HG02763 (cell line): ENCODE measurements around the gene SMIM45.

Experiments
- ATAC-seq: cut with Tn5 transposase; IDR thresholded peaks from one replicate; pipeline ENCODE4 v1.9.1; 2021; ENCODE audit warnings: mild to moderate bottlenecking, moderate library complexity; ENCODE audit not compliant: unreplicated experiment

SMIM45 gene

DNA sequence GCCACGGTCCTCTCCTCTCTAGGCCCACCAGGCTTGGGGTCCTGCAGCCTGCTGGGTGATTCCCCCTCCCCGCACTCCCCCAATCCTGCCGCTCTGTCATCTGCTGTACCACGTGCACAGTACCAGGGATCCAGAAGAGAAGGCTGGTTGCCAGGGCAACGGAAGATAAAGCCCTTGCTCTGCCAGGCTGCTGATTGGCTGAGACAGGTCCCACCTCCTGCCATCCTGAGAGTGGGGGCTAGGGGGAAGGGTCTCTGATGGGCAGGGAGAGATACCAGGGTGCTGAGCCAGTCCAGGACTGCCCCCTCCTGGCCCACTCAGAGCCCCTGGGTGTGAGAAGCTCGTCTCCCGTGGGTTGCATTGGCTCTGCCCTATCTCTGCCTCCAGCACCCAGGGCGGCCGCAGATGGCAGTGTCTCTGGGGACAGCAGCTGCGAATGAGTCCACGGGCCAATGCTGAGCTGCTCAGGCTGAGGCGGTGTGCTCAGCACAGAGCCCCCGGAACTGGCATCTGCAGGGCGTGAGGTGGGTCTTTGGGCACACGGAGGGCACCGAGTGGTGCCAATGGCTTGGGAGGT is at the start of gene SMIM45:
Gene SMIM45 (plus strand): TSS at position 253 of the 577 bp plus-strand sequence.
- ATAC-seq: no peak

DNA sequence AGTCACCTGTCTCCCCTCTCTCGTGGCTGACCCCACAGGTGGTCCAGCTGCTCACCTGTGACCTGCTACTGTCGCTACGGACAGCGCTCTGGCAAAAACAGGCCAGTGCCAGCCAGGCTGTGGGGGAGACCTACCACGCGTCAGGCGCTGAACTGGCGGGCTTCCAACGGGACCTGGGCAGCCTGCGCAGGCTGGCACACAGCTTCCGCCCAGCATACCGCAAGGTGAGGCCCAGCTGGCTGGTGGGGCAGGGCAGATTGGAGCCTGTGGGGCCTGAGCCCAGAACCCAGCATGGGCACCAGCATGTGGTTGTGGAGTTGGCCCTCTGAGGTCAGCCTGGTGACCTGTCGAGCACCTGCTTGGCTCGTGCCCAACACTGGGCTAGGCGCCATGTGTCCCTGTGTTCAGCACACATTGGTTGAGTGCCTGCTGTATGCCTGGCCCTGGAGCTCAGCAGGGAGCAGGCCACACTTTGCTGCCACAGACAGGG is 49.0 kb upstream of the SMIM45 start:
- ATAC-seq: no peak

DNA sequence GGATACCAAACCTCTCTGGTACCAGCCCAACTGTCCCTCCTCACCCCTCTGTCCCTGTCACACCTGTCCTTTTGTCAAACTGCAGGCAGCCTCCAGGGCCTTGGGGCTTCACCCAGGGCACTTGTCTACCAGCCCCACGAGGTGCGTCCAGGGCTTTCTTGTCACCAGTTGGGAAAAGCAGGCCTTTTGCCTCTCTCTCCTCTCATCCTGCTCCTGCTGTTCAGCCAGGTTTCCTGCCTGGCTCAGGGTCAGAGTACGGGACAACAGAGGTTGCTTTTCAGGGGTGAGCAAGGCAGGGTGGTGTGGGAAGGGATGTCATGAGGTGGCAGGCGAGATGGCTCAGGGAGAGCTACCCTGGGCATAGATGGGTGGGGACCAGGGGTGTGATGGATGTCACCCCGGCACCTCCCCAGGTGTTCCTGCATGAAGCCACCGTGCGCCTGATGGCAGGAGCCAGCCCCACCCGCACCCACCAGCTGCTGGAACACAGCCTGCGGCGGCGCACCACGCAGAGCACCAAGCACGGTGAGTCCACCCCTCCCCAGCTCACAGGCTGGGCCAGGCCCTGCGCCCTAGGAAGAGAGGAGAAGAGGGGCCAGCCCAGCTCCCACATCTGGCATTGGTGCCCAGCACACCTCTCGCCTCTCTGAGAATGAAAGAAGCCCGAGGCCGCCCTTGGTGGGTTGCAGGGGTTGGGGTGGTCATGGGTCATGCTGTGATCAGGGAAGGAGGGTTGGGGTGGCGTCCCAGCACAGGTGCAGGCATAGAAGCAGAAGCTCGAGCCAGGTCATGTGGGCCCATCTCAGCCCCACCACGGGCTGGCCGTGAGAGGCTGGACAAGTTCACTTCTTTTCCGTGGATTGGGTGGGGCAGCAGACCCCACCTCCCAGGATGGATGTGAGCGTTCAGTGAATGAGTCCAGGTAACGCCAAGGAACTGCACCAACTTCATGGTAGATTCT is 47.2 kb upstream of the SMIM45 start:
- ATAC-seq: no peak

DNA sequence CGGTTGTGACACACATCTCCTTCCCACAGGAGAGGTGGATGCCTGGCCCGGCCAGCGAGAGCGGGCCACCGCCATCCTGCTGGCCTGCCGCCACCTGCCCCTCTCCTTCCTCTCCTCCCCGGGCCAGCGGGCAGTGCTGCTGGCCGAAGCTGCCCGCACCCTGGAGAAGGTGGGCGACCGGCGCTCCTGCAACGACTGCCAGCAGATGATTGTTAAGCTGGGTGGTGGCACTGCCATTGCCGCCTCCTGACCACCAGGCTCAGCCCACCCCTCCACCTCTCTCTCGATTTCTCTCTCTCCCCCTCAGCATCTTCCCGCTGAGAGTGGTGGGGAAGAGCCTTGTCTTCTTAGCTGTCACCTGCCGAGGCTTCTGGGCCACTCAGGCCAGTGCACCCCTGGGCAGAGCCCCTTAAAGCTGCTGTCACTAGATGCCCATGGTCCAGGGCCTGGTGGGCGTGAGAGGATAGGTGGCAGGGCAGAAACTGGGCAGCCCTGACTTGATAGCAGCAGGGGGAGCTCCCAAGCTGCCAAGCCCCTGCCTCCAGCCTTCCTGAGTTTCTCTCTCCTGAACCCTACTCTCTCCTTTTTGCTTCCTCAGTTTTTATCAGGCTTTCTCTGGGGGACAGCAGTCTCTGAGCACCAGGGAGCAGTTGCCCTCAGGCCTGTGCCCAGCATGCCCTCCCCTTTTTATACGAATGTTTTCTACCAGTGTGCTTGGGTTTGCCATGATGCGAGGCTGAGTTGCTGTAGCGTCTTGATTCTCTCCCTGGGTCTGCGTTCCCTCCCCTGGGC is 46.3 kb upstream of the SMIM45 start:
- ATAC-seq: no peak

DNA sequence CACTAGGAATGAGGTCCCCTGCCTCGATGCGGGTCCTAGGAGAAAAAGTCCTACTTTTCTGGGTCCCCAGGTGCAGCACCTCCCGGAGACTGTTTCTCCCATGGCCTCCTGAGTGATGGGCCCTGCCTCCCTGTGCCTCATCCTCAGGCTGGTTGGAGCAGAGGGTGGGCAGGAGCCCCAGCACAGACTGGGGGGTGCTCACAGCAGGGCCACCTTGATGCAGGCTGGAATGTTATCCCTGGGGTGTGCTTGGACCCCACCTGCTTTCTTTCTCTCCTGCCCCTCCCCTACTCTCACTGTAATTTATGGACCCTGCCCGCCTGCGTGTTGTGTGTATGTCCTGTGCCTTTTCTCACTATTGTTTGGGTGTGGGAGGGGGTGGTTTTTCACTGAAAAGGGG is 45.1 kb upstream of the SMIM45 start:
- ATAC-seq: no peak

DNA sequence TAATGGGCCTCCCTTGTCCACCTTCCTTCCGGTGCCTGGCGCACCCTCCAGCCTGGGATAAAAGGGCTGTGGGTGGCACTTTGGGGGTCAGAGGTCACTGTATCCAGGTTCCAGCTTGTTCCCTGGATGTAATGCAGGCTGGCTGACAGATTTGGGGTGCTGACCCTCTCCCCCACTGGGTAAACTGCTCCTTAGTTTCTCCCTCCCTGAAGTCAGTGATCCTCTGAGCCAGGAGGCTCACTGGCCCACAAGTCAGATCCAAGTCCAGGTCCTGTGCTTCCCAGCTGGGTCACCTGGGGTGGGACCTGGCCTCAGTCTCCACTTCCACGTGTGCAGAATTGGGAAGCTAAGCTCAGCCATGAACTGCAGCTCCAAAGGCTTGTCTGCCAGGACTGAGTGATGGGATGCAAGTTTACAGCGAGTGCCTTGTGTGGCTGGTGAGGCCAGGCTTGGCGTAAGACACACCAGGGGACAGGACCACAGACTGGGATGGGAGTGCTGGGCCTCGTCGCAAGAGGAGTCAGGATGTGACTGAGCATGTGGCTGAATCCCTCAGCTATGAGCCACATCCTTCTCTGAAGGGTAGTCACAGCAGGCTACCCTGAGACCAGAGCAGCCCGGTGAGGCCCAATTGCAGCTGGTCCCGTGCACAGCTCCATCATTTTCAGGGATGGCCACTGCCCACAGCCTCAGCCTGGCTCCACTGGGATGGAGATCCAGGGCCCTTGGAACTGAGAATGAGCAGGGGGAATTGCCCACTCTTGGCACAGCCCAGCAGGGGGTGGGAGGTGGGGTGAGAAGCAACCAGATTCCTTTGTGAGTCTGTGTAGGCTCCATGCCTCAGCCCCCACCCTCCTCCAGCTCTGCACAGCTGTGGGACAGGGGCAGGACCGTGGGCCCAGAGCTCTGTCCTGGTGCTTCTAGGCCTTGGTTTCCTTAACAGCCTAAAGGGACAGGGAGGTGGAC is 44.2 kb upstream of the SMIM45 start:
- ATAC-seq: no peak

DNA sequence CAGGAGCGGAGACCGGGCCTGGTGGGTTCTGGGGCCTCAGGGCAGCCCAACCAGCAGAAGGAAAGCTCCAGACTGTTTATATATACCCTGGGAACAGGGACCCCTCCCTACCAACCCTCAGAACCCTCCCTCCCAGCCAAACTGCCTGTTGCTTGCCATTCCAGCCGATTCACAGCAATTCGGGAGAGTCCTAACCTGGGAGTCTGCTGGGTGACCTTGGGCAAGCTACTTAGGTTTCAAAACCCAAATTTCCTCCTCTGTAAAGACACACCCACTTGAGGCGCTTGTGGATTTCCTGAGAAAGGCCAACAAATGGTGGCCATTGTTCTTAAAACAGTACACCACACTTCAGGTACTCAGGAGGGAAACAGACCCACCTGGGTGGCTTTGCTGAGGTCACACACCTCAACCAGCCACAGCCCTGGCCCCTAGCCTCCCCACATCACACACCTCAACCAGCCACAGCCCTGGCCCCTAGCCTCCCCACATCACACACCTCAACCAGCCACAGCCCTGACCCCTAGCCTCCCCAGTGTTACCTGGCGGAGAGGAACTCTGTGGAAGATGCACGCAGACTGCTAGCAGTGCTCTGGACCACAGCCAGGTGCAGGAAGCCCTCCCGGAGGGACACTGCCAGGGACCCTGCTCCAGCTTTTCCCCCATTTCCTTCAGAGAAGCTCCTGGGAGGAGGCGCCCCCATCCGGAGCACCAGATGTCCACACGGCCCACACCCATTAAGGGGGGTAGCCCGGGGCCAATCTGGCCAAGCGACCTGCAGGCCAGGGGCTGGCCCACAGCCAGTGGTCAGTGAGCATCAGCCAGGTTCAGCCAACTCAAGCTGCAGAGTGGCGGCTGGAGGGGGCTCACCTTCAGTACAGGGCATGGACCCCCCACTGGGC is 43.3 kb upstream of the SMIM45 start:
- ATAC-seq: no peak

DNA sequence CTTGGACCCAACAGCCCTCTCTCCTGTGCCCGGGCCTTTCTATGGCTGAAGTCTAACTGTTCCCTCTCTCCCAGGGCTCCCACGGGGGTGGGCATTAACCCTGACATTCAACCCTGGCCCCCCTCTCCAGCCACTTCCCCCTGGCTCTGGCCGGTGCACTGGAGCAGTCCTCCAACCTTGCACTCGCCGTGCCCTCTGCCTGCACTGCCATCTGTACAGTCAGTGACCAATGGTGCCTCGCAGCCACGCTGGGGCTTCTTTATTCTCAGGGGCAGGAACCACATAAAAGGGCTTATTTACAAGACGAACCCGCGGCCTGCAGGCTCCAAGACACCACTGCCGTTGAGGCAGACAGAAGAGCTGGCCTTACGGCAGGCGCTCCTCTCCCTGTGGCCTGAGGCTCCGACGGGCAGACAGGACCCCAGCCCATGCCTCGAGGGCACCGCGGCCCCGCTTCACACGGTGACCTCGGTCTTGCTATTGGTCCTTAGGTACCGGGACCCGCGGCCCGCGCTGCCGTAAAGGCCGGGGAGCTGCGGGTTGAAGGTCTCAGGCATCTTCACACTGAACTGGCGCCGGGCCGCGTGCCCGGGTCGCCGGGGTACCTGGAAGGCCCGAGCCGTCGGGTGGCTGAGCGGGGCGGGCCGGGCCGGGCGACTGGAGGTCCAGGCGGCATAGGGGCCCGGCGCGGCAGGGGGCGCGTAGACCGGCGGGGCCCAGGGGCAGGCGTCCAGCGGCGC is 42.5 kb upstream of the SMIM45 start:
- ATAC-seq: no peak

DNA sequence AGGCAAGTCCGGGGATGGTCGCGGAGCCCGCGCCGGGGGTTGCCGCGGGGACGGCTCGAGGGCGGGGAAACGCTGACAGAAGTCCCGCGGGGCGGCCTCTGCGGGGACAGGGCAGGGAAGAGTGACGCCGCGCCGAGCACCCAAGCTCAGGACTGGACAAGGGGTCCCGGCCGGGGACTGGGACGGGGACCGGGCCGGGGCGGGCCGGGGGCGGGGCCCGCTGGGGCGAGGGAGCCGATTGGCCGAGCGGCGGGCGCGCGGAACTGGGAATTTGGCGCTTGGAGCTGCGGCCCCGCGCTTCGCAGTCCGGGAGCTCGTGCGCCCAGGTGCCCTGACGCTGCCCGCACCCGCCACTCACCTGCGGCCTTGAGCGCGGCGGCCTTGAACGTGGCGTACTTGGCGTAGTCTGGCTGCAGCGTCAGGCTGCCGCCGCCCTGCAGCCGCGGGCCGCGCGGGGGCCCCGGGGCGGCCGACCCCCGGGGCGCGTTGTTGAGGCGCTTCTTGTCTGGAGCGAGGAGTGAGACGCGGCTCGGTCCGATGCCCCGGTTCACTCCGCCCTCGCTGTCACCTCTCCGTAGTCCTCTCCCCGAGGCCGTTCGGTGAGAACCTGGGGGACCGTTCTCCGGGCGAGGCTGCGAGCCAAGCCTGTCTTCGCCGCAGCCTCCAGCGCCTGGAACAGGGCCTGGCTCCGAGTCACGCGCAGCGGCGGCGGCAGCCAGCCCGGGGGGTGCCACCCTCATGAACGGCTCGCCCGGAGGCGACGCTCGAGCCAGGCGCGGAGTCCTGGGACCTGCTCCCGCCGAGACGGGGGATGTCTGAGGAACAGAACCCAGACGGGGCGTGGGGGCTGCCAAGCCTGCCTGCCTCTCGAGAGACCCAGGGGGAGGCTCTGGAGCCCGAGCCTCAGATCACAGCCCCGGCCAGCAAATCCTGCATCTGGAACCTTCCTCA is 41.6 kb upstream of the SMIM45 start:
- ATAC-seq: no peak

DNA sequence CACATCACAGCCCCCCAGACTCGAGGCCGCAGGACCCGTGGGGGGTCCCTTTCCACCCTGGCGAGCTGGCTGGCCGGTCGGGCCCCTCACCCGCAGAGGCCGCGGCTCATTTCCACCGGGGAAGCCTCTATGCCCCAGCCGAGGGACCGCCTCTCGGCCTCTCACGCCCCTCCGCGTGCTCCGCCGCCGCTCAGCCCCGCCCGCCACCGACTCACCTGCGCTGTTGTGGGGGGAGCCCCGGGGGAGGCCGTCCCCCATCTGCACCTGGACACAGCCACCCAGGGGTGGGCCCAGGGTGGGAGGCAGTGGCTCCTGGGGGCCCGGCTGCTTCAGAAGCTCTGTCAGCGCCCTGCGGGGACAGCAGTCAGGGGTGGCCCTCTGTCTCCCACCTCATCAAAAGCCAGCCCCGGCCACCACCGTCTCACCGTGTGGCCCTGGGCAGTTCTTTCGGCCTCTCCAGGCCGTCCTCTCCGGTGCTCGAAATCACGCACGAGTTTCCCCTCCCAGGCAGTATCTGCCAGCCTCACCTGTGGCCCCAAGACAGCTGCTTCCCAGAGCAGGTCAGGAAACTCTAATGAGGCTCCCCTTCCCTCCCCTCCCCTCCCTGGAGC is 40.8 kb upstream of the SMIM45 start:
- ATAC-seq: no peak

DNA sequence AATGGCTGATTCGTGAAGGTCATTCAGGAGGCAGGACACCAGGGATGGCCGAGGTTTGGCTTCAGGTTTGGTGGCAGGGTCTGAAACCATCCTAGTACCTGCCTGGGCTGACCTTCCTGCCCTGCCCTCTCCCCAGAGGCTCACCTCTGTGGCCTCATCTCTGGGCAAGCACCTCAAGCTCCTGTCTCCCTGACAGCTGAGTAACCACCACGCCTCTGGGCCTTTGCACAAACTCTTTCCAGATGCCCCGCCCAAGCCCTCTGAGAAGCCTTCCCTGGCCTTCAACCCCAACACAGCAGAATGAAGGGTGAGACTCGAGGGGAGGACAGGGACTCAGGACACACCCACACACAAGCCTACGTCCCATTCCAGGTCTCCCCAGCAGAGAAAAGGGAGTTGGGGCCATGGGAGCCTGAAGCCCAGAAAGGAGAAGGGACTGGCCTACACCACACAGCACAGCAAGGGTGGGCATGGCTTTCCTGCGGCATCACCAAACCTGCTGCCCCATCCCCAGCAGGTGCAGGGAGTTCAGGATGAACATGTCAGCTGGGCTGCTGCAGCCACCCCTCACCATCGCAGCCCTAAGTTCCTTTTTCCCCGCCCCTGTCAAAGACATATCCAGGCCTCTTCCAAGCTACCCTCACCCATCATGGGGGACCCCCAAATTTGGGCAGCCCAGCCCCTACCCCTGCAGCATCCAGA is 39.5 kb upstream of the SMIM45 start:
- ATAC-seq: no peak

DNA sequence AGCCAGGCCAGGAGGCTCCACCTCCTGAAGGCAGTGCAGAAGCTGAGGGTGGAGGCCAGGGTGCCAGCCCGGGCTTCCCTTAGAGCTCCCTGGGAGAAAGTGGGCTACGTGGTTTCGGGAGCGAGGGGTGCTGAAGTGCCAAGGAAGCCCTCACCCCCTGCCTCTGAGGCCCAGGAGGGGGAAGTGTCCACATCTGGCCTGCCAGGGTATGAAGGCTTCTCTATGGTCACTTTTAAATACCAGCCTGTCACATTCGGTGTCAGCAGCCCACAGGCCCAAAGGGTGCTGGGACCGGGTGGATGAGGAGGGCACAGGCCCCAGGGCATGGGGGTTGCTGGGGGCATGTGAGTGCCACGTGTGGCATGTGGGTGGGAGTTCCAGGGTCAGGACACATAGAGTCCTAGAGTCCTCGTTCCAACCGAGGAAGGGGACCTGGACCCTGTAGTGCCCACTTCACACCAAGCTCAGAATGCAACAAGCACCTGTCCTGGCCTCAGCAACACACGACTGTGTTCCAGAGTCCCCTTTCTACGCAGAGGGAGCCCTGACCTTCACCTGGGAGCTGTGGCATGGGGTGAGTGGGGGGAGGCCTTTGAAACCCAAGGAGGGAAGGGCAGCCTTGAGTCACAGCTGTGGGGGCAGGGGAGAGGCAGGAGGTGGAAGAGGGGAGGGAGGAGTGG is 38.8 kb upstream of the SMIM45 start:
- ATAC-seq: no peak

DNA sequence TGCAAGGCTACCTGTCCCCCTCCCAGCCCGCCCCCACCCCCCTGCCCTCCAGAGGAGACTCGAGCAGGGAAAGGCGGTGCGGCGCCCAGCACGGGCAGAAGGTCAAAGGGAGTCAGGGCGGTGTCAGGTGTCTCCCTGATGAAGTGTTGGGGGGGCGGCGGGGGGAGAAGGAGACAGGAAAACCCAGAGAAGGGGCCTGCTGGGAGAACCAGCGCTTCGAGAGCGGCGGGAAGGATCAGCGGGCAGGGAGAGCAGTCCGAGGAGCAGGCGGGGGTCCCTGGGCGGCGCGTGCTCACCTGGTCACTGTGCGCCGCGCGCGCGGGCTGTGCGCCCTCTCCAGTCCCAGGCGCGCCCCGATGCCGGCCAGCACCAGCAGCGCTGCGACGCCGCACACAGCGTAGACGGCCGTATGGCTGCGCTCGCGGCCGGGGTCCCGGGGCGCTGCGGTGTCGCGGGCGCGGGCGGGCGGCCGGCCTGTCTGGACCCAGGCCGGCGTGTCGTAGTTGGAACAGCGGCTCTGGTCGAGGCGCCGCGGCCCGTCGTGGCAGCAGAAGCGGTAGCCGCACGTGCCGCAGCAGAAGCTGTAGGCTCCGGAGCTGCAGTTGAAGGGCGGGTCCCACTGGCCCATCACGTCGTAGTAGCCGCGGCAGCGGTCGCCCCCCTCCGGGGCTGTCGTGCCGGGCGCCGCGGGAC is 38.0 kb upstream of the SMIM45 start:
- no peak for ATAC-seq

DNA sequence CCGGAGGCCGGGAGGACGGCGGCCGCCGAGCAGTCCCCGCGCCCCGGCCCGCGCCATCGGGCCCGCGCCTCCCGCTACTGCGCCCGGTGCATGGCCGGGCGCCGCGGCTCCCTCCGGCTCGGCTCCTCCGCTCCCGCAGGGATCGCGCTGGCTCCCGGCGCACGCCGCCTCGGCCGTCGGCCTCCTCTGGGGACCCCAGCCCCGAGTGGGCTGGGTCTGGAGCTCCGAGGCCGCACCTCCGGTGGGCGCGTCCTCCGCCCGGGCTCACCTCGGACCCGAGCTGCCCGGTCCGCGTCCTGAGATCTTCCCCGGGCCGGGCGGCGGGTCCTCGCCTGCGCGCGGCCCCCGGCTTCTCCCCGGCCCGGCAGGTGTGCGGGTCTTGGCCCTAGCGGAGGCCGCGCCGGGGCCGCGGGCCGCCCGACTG is 37.3 kb upstream of the SMIM45 start:
- no peak for ATAC-seq
